Endothelial cell of umbilical vein (primary cell): Measurements from ENCODE around the gene HYI. TPM values are rescaled to one million over a fixed set of nuclear protein-coding genes. Genes with fewer than 3 reads are reported as not detected.

Experiments used
- BruUV-seq: library from RNA; stranded (reverse); fragments of 400-500 nt; replicated peaks from 2 replicates; lab custom pipeline; 2021; lab: Mats Ljungman, UMichigan
- CTCF ChIA-PET: fragments of 300-600, 350-600 bp; sonication (Branson Sonifier 250); formaldehyde crosslinking; loops from one replicate; lab custom pipeline; 2021; ENCODE audit warnings: antibody characterized with exemption, inconsistent platforms; lab: Charles Lee
- POLR2A ChIA-PET: fragments of 300-600, 350-600 bp; sonication (Branson Sonifier 250); formaldehyde crosslinking; loops from one replicate; lab custom pipeline; 2021; ENCODE audit warnings: antibody characterized with exemption, inconsistent platforms; lab: Charles Lee
- DNase-seq: peaks from one replicate; pipeline ENCODE4 v3.0.0-alpha.2; 2011; ENCODE audit warnings: low read depth, low spot score
- FAIRE-seq: peaks from 2 replicates; lab custom pipeline; 2011; peaks lifted over from hg19 to GRCh38; lab: Jason Lieb, UNC
- H2AFZ ChIP-seq: 2 replicates; pipeline ENCODE4 v1.6.0; 2012; ENCODE audit warnings: low read depth, low read length, control low read depth, inconsistent platforms
- H3K27ac ChIP-seq: 2 replicates; pipeline ENCODE4 v1.5.1; 2011; ENCODE audit warnings: low read depth, mild to moderate bottlenecking, control low read depth, low read length, moderate library complexity; ENCODE audit not compliant: insufficient read depth
- H3K27me3 ChIP-seq, 2 experiments: 2 replicates each; pipeline versions ENCODE4 v1.6.0 to v1.6.1; 2011; ENCODE audit warnings: low read length in 2 of 2, mixed read lengths in 1 of 2; ENCODE audit not compliant: control insufficient read depth in 2 of 2, insufficient read depth in 2 of 2
- H3K36me3 ChIP-seq, 2 experiments: 2 replicates in 1 of 2; 3 replicates in 1 of 2; pipeline ENCODE4 v1.5.1; 2011; ENCODE audit warnings: low read length in 2 of 2, mild to moderate bottlenecking in 1 of 2, moderate library complexity in 1 of 2; ENCODE audit not compliant: control insufficient read depth in 2 of 2, insufficient read depth in 2 of 2; ENCODE audit errors: extremely low read depth in 1 of 2
- H3K4me1 ChIP-seq: 3 replicates; pipeline ENCODE4 v1.5.1; 2011; ENCODE audit warnings: mild to moderate bottlenecking, low read length; ENCODE audit not compliant: control insufficient read depth, insufficient read depth; ENCODE audit errors: extremely low read depth
- H3K4me2 ChIP-seq: 2 replicates; pipeline ENCODE4 v1.6.1; 2011; ENCODE audit warnings: low read length, control low read depth, mixed read lengths; ENCODE audit not compliant: insufficient read depth
- H3K4me3 ChIP-seq, 3 experiments: fragments of 200-600 bp in 1 of 3; sonication (generic), shearing (Covaris generic) in 1 of 3; replicated peaks in 1 of 3; 2 replicates each; pipeline ENCODE4 v1.5.1; 2011 to 2016; ENCODE audit warnings: control low read depth in 3 of 3, low read length in 3 of 3, mild to moderate bottlenecking in 2 of 3, inconsistent platforms in 1 of 3, low read depth in 1 of 3, moderate library complexity in 1 of 3; ENCODE audit not compliant: insufficient read depth in 1 of 3
- H3K79me2 ChIP-seq: 2 replicates; pipeline ENCODE4 v1.6.0; 2012; ENCODE audit warnings: low read length, inconsistent platforms; ENCODE audit not compliant: control insufficient read depth, insufficient read depth
- H3K9ac ChIP-seq: replicated peaks from 2 replicates; pipeline ENCODE3; 2011; ENCODE audit warnings: low read length, control low read depth; ENCODE audit not compliant: insufficient read depth; ENCODE audit errors: extremely low read depth
- H3K9me1 ChIP-seq: replicated peaks from 3 replicates; pipeline ENCODE4 v1.6.0; 2011; ENCODE audit warnings: mild to moderate bottlenecking, low read length; ENCODE audit not compliant: control insufficient read depth, insufficient read depth; ENCODE audit errors: extremely low read depth
- H3K9me3 ChIP-seq: replicated peaks from 2 replicates; pipeline ENCODE4 v1.5.1; 2012; ENCODE audit warnings: low read length, inconsistent platforms; ENCODE audit not compliant: control insufficient read depth, insufficient read depth
- H4K20me1 ChIP-seq: replicated peaks from 2 replicates; pipeline ENCODE3; 2011; ENCODE audit warnings: mild to moderate bottlenecking, low read length; ENCODE audit not compliant: control insufficient read depth, insufficient read depth; ENCODE audit errors: extremely low read depth
- EZH2 ChIP-seq: IDR thresholded peaks from 2 replicates; pipeline ENCODE4 v1.6.1; 2012; ENCODE audit warnings: borderline replicate concordance, low read depth, mild to moderate bottlenecking, moderate library complexity, low read length, inconsistent platforms; ENCODE audit not compliant: severe bottlenecking
- FOS ChIP-seq: IDR thresholded peaks from 2 replicates; pipeline ENCODE4 v1.6.1; 2011; ENCODE audit warnings: mild to moderate bottlenecking, low read length, moderate library complexity, borderline replicate concordance; ENCODE audit not compliant: insufficient read depth
- GATA2 ChIP-seq: IDR thresholded peaks from 2 replicates; pipeline ENCODE4 v1.7.0; 2011; ENCODE audit warnings: low read depth, mild to moderate bottlenecking, moderate library complexity, mixed read lengths, low read length; ENCODE audit not compliant: insufficient read length, insufficient read depth
- JUN ChIP-seq: IDR thresholded peaks from 2 replicates; pipeline ENCODE4 v1.6.1; 2011; ENCODE audit warnings: borderline replicate concordance, low read depth; ENCODE audit not compliant: insufficient read length, insufficient read depth
- MYC ChIP-seq: IDR thresholded peaks from one replicate; pipeline ENCODE4 v1.6.1; 2011; ENCODE audit warnings: mild to moderate bottlenecking, low read depth, low read length
- POLR2A ChIP-seq: IDR thresholded peaks from 2 replicates; pipeline ENCODE4 v1.6.1; 2012; ENCODE audit warnings: low read depth, mild to moderate bottlenecking, control low read depth, low read length
- POLR2AphosphoS5 ChIP-seq: IDR thresholded peaks from 2 replicates; pipeline ENCODE4 v1.6.1; 2012; ENCODE audit warnings: low read depth, mild to moderate bottlenecking, control low read depth, low read length, moderate library complexity; ENCODE audit not compliant: insufficient read depth
- dilution Hi-C: fragments of 300-500 bp; cut with MboI; formaldehyde crosslinking; loops from one replicate; pipeline ENCODE4 v1.15.0; 2019; ENCODE audit warnings: low sequenced_read_pairs; ENCODE audit not compliant: extremely low pct_ligation_motif_present
- intact Hi-C: fragments of 100-400 bp; cut with micrococcal nuclease; formaldehyde crosslinking; loops from one replicate; pipeline ENCODE4 v1.10.0; 2022
- polyA plus RNA-seq, 4 experiments: library from polyadenylated mRNA; depleted of rRNA in 3 of 4; stranded (reverse) in 3 of 4; unstranded in 1 of 4; fragments of >200 nt; gene quantifications; 2 replicates each; pipeline versions ENCODE4 v1.2.1 to v1.2.3, GENCODE V29; 2011 to 2012; ENCODE audit warnings: missing spikeins in 1 of 4
- total RNA-seq: library from RNA; stranded (reverse); gene quantifications from 2 replicates; pipeline ENCODE4 v1.2.3, GENCODE V29; 2021
- TF ChIP-seq, protein P1 (sequence below): IDR thresholded peaks from 2 replicates; pipeline ENCODE4 v1.6.1; 2011; ENCODE audit not compliant: insufficient read depth, insufficient read length
- TF ChIP-seq, protein P2 (sequence below), 2 donors: IDR thresholded peaks; 1 replicate in 1 of 2; 2 replicates in 1 of 2; pipeline ENCODE4 v1.5.1; 2011; ENCODE audit warnings: low read length in 2 of 2, mild to moderate bottlenecking in 2 of 2, moderate library complexity in 2 of 2, control low read depth in 1 of 2, inconsistent platforms in 1 of 2, low read depth in 1 of 2; ENCODE audit not compliant: insufficient read depth in 1 of 2; ENCODE audit errors: extremely low read depth in 1 of 2

Gene HYI
- total and polyA plus RNA-seq, 2 donors (not counting 3 experiments of a cell fraction or from before 2014, with no cell fraction given), result 324 to 342 TPM

DNA sequence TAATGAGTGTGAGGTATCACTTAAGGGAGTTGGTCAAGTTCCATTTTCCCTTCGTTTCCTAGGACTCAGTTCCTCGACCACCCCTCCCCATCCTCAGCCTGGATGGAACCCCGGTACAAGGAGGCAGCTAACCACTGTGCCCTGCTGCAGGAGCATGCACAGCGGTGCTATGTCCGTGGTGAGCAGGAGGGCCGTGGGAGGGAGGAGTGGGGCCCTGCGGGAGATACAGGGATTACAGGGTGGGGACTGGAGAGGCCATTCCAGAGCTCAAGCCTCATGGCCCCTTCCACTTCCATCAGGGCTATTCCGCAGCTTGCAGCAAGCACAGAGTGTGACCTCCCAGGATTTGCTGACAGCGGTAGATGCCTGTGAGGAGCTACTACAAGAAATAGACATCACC, 25.8 kb downstream of the HYI start:
- DNase-seq (no peak), FAIRE-seq (no peak)
- CTCF ChIA-PET, result interaction anchor here (2.4 kb wide), 1 partner anchor 13 kb away, joined by 9 read pairs; no protein-coding TSS in a partner anchor
- no peaks in the 10 kb centered on the region for H3K79me2 ChIP-seq
- TF ChIP-seq, protein P1, sequence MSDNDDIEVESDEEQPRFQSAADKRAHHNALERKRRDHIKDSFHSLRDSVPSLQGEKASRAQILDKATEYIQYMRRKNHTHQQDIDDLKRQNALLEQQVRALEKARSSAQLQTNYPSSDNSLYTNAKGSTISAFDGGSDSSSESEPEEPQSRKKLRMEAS, result no peak
- TF ChIP-seq FOS (no peak), POLR2A (no peak), GATA2 (no peak), POLR2AphosphoS5 (no peak), MYC (no peak), JUN (no peak), EZH2 (no peak)
- TF ChIP-seq, protein P2, sequence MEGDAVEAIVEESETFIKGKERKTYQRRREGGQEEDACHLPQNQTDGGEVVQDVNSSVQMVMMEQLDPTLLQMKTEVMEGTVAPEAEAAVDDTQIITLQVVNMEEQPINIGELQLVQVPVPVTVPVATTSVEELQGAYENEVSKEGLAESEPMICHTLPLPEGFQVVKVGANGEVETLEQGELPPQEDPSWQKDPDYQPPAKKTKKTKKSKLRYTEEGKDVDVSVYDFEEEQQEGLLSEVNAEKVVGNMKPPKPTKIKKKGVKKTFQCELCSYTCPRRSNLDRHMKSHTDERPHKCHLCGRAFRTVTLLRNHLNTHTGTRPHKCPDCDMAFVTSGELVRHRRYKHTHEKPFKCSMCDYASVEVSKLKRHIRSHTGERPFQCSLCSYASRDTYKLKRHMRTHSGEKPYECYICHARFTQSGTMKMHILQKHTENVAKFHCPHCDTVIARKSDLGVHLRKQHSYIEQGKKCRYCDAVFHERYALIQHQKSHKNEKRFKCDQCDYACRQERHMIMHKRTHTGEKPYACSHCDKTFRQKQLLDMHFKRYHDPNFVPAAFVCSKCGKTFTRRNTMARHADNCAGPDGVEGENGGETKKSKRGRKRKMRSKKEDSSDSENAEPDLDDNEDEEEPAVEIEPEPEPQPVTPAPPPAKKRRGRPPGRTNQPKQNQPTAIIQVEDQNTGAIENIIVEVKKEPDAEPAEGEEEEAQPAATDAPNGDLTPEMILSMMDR (IDR thresholded peaks at IDR 0.05; ENCODE audit: extremely low read depth in 1 of 2, insufficient read depth in 1 of 2, low read depth in 1 of 2, low read length in 2 of 2), result no peak
- peaks cover 10 to 80% of the 10 kb centered on the region in 2 experiments for H3K36me3 ChIP-seq
- no peaks in the 10 kb centered on the region for H4K20me1 ChIP-seq
- H3K4me1 ChIP-seq, result no peaks in the 10 kb centered on the region
- no peaks in the 10 kb centered on the region for H3K27me3 ChIP-seq
- no peak overlapping the region for H3K27ac ChIP-seq
- no peak overlapping the region for H3K4me2 ChIP-seq
- dilution Hi-C loops (no loop called here), intact Hi-C loops (no loop called here)
- no peaks in the 10 kb centered on the region for H3K9me3 ChIP-seq
- no peak overlapping the region for H3K4me3 ChIP-seq
- no peak overlapping the region for H2AFZ ChIP-seq
- POLR2A ChIA-PET, result interaction anchor here (0.7 kb wide), 1 partner anchor 196 kb away, joined by 8 read pairs; no protein-coding TSS in a partner anchor
- BruUV-seq, result no TSS peak
- H3K9ac ChIP-seq, result no peak overlapping the region
- no peaks in the 10 kb centered on the region for H3K9me1 ChIP-seq
